Panc1 (cell line): ENCODE results near the gene LPP. TPM values are rescaled to one million over a fixed set of nuclear protein-coding genes. Genes with fewer than 3 reads are reported as not detected.

Experiments
- ATAC-seq: fragments of 200-7000 bp; cut with Tn5 transposase; 2 replicates; pipeline ENCODE4 v1.9.1; 2020; ENCODE audit warnings: mild to moderate bottlenecking, moderate library complexity
- BruUV-seq: library from RNA; stranded (reverse); fragments of 400-500 nt; replicated peaks from 2 replicates; lab custom pipeline; 2021; lab: Mats Ljungman, UMichigan
- CTCF ChIA-PET: fragments of 300-600 bp; sonication (Branson Sonifier 250); formaldehyde crosslinking; loops from one replicate; lab custom pipeline; 2022; ENCODE audit warnings: antibody characterized with exemption; lab: Charles Lee
- POLR2A ChIA-PET: fragments of 300-600 bp; sonication (Branson Sonifier 250); formaldehyde crosslinking; loops from one replicate; lab custom pipeline; 2022; ENCODE audit warnings: antibody characterized with exemption; lab: Charles Lee
- DNase-seq: peaks from one replicate; pipeline ENCODE4 v3.0.0-alpha.2; 2010; ENCODE audit warnings: low read depth, low spot score
- H3K27ac ChIP-seq: 2 replicates; pipeline ENCODE4 v1.5.1; 2011; ENCODE audit warnings: mild to moderate bottlenecking, low read length, inconsistent platforms
- H3K27me3 ChIP-seq: fragments of 200-500 bp; sonication (Bioruptor generic); 2 replicates; pipeline ENCODE4 v1.6.0; 2014; ENCODE audit warnings: low read length, inconsistent platforms; ENCODE audit not compliant: control insufficient read depth, insufficient read depth
- H3K36me3 ChIP-seq: fragments of 200-500 bp; sonication (Bioruptor generic); 2 replicates; pipeline ENCODE4 v1.5.1; 2014; ENCODE audit warnings: inconsistent platforms, mild to moderate bottlenecking, low read length, moderate library complexity; ENCODE audit not compliant: control insufficient read depth, insufficient read depth
- H3K4me1 ChIP-seq: 2 replicates; pipeline ENCODE4 v1.5.1; 2011; ENCODE audit warnings: inconsistent platforms, mild to moderate bottlenecking, low read length, moderate library complexity; ENCODE audit not compliant: control insufficient read depth, insufficient read depth
- H3K4me3 ChIP-seq, 2 experiments: 2 replicates each; pipeline ENCODE4 v1.5.1; 2011 to 2012; ENCODE audit warnings: low read depth in 2 of 2, low read length in 2 of 2, mild to moderate bottlenecking in 2 of 2, inconsistent platforms in 1 of 2, moderate library complexity in 1 of 2
- H3K9me3 ChIP-seq: fragments of 200-500 bp; sonication (Bioruptor generic); 2 replicates; pipeline ENCODE4 v1.5.1; 2014; ENCODE audit warnings: low read depth, mild to moderate bottlenecking, inconsistent platforms, low read length, moderate library complexity; ENCODE audit not compliant: control insufficient read depth, insufficient read depth
- CTCF ChIP-seq: fragments of 450-650 bp; IDR thresholded peaks from 2 replicates; pipeline ENCODE4 v1.5.1; 2017; ENCODE audit warnings: mild to moderate bottlenecking
- POLR2AphosphoS5 ChIP-seq: IDR thresholded peaks from 2 replicates; pipeline ENCODE4 v1.6.1; 2012; ENCODE audit warnings: mild to moderate bottlenecking, low read depth, low read length, moderate library complexity
- SIN3A ChIP-seq: IDR thresholded peaks from 2 replicates; pipeline ENCODE4 v1.6.1; 2012; ENCODE audit warnings: low read depth, mild to moderate bottlenecking, low read length, moderate library complexity, borderline replicate concordance; ENCODE audit not compliant: insufficient read depth
- TCF7L2 ChIP-seq: IDR thresholded peaks from 2 replicates; pipeline ENCODE4 v1.6.1; 2011; ENCODE audit warnings: mild to moderate bottlenecking, low read depth, low read length, inconsistent platforms
- in situ Hi-C: cut with HindIII; loops from 2 replicates; pipeline ENCODE4 v1.10.0; 2016; ENCODE audit warnings: low sequenced_read_pairs, low pct_unique_long_range_greater_than_20kb
- intact Hi-C: fragments of 100-400 bp; cut with micrococcal nuclease; formaldehyde crosslinking; loops from one replicate; pipeline ENCODE4 v1.10.0; 2022; ENCODE audit not compliant: unreplicated experiment
- total RNA-seq: library from RNA; stranded (reverse); gene quantifications from one replicate; pipeline ENCODE4 v1.2.1, GENCODE V29; 2021; ENCODE audit not compliant: unreplicated experiment
- TF ChIP-seq, protein P1 (sequence below), 2 experiments: IDR thresholded peaks; 2 replicates each; pipeline ENCODE4 v1.6.1; 2011 to 2012; ENCODE audit warnings: low read depth in 2 of 2, control low read depth in 1 of 2, low read length in 1 of 2, mild to moderate bottlenecking in 1 of 2, moderate library complexity in 1 of 2; ENCODE audit not compliant: insufficient read depth in 1 of 2

Gene LPP
- total RNA-seq, 1 experiment from 2014 or later: 90.0 TPM

DNA sequence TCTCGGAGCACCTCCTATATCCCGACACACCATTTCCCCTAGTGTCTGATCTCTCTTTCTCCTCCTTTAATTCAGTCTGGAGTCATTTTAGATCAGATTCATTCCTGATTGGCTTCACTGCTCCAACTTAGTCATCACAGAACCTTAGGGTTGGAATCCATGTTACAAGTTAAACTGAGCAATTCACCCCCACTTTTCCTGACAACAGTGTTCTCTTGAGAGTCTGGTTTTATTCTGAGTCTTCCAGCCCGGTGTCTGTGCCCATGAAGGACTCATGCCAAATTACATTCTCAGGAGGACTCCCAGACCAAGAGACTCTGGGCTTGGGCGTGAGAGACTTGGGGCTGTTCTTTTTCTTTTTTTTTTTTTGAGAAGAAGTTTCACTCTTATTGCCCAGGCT lies 57.5 kb downstream of the LPP start:
- Histone ChIP-seq H3K4me1 (peaks cover 3% of the 10 kb centered on the region; the same call in 1 of the 2 replicates), H3K36me3 (no peaks in the 10 kb centered on the region), H3K4me3 (no peak overlapping the region), H3K27me3 (no peaks in the 10 kb centered on the region), H3K27ac (no peak overlapping the region), H3K9me3 (no peaks in the 10 kb centered on the region)
- intact Hi-C loops (no loop called here), in situ Hi-C loops (no loop called here)
- ATAC-seq (no peak), DNase-seq (no peak)
- CTCF ChIA-PET: interaction anchor here (0.6 kb wide), 1 partner anchor 474 kb away, joined by 3 read pairs; no protein-coding TSS in a partner anchor
- no peak for TF ChIP-seq TCF7L2
- TF ChIP-seq POLR2AphosphoS5: no peak
- no peak for TF ChIP-seq SIN3A
- TF ChIP-seq CTCF: no peak
- TF ChIP-seq, protein P1, sequence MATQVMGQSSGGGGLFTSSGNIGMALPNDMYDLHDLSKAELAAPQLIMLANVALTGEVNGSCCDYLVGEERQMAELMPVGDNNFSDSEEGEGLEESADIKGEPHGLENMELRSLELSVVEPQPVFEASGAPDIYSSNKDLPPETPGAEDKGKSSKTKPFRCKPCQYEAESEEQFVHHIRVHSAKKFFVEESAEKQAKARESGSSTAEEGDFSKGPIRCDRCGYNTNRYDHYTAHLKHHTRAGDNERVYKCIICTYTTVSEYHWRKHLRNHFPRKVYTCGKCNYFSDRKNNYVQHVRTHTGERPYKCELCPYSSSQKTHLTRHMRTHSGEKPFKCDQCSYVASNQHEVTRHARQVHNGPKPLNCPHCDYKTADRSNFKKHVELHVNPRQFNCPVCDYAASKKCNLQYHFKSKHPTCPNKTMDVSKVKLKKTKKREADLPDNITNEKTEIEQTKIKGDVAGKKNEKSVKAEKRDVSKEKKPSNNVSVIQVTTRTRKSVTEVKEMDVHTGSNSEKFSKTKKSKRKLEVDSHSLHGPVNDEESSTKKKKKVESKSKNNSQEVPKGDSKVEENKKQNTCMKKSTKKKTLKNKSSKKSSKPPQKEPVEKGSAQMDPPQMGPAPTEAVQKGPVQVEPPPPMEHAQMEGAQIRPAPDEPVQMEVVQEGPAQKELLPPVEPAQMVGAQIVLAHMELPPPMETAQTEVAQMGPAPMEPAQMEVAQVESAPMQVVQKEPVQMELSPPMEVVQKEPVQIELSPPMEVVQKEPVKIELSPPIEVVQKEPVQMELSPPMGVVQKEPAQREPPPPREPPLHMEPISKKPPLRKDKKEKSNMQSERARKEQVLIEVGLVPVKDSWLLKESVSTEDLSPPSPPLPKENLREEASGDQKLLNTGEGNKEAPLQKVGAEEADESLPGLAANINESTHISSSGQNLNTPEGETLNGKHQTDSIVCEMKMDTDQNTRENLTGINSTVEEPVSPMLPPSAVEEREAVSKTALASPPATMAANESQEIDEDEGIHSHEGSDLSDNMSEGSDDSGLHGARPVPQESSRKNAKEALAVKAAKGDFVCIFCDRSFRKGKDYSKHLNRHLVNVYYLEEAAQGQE (IDR thresholded peaks at IDR 0.05; ENCODE audit: insufficient read depth in 1 of 2, low read depth in 2 of 2, low read length in 1 of 2): no peak
- POLR2A ChIA-PET: no interaction called here
- BruUV-seq: no TSS peak

DNA sequence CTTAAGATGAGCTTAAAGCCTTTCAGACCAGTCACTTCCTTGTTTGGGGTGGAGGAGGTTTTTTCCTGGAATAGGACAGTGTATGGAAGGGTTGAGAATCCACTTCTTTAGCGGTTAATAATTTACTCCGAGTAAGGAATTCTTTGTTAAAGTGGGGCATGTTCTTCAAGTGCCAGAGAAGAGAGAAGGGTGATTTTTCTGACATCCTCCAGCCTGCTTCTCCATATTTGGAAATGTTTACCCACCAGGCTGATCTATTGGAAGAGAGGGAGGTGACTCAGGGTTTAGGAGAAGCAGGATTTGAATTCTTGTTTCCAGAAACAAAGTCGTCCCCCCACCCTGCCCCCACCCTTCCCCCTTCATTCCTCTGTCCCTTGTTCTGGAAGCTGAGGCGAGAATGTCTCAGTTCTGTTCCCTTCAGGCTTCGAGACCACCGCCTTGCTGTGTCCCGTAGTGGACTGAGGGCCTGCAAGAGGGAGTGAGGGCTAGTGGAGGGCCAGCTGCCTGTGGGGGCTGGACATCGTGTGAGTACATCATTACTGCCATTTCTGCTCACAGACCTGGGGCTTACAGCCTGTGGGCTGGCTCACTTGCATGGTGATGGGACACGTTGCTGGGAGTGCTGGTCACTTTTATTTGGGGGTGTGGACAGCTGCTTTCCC lies 58.5 kb downstream of the LPP start:
- DNase-seq: no peak
- H3K36me3 ChIP-seq: no peaks in the 10 kb centered on the region
- no peak for ATAC-seq
- POLR2A ChIA-PET: no interaction called here
- no peaks in the 10 kb centered on the region for H3K4me1 ChIP-seq
- no peaks in the 10 kb centered on the region for H3K9me3 ChIP-seq
- CTCF ChIA-PET: no interaction called here
- in situ Hi-C loops (no loop called here), intact Hi-C loops (no loop called here)
- BruUV-seq: no TSS peak
- H3K4me3 ChIP-seq: no peak overlapping the region
- TF ChIP-seq, protein P1 (IDR thresholded peaks at IDR 0.05; ENCODE audit: insufficient read depth in 1 of 2, low read depth in 2 of 2, low read length in 1 of 2): no peak
- no peak for TF ChIP-seq TCF7L2
- no peak for TF ChIP-seq POLR2AphosphoS5
- no peak for TF ChIP-seq SIN3A
- no peak for TF ChIP-seq CTCF
- no peaks in the 10 kb centered on the region for H3K27me3 ChIP-seq
- H3K27ac ChIP-seq: no peak overlapping the region
